GM13977 (cell line): ENCODE data around the gene RC3H2.
"Not testable (repeated sequence)": the region's sequence is repeated elsewhere in the genome, so short reads cannot be mapped to it uniquely, and the experiment has no call there.

Source experiments
- DNase-seq: peaks from one replicate; pipeline ENCODE4 v3.0.0; 2012; ENCODE audit warnings: low spot score
- in situ Hi-C: fragments of 300-500 bp; cut with MboI; formaldehyde crosslinking; loops from one replicate; pipeline ENCODE4 v1.12.0; 2022; ENCODE audit warnings: low sequenced_read_pairs, low pct_unique_long_range_greater_than_20kb, mixed read lengths, inconsistent platforms; ENCODE audit not compliant: unreplicated experiment
- TF ChIP-seq, protein P1 (sequence below): IDR thresholded peaks from 2 replicates; pipeline ENCODE4 v1.5.1; 2012; ENCODE audit warnings: mild to moderate bottlenecking, control low read depth; ENCODE audit not compliant: insufficient read depth; ENCODE audit errors: extremely low read depth, missing control alignments

RC3H2 gene

GRCh38 chr9:122866079-122866478 lies 39.1 kb downstream of the RC3H2 start:
- TF ChIP-seq, protein P1, sequence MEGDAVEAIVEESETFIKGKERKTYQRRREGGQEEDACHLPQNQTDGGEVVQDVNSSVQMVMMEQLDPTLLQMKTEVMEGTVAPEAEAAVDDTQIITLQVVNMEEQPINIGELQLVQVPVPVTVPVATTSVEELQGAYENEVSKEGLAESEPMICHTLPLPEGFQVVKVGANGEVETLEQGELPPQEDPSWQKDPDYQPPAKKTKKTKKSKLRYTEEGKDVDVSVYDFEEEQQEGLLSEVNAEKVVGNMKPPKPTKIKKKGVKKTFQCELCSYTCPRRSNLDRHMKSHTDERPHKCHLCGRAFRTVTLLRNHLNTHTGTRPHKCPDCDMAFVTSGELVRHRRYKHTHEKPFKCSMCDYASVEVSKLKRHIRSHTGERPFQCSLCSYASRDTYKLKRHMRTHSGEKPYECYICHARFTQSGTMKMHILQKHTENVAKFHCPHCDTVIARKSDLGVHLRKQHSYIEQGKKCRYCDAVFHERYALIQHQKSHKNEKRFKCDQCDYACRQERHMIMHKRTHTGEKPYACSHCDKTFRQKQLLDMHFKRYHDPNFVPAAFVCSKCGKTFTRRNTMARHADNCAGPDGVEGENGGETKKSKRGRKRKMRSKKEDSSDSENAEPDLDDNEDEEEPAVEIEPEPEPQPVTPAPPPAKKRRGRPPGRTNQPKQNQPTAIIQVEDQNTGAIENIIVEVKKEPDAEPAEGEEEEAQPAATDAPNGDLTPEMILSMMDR: no peak

GRCh38 chr9:122865300-122865699 lies 39.9 kb downstream of the RC3H2 start:
- in situ Hi-C loops: no loop called here
- TF ChIP-seq, protein P1: no peak
- DNase-seq: no peak

More at GRCh38 chr9:122866079-122866478, 39.1 kb downstream of the RC3H2 start:
- in situ Hi-C loops: no loop called here
- no peak for DNase-seq

GRCh38 chr9:122863407-122863806 lies 41.8 kb downstream of the RC3H2 start:
- DNase-seq: no peak
- in situ Hi-C loops: no loop called here
- TF ChIP-seq, protein P1: no peak

GRCh38 chr9:122860319-122861142 lies 44.6 kb downstream of the RC3H2 start:
- TF ChIP-seq, protein P1: no peak
- no peak for DNase-seq
- in situ Hi-C loops: no loop called here

- no peak for DNase-seq
- TF ChIP-seq, protein P1: no peak
- in situ Hi-C loops: no loop called here
Measured at GRCh38 chr9:122857815-122858214, 47.3 kb downstream of the RC3H2 start.

DNA sequence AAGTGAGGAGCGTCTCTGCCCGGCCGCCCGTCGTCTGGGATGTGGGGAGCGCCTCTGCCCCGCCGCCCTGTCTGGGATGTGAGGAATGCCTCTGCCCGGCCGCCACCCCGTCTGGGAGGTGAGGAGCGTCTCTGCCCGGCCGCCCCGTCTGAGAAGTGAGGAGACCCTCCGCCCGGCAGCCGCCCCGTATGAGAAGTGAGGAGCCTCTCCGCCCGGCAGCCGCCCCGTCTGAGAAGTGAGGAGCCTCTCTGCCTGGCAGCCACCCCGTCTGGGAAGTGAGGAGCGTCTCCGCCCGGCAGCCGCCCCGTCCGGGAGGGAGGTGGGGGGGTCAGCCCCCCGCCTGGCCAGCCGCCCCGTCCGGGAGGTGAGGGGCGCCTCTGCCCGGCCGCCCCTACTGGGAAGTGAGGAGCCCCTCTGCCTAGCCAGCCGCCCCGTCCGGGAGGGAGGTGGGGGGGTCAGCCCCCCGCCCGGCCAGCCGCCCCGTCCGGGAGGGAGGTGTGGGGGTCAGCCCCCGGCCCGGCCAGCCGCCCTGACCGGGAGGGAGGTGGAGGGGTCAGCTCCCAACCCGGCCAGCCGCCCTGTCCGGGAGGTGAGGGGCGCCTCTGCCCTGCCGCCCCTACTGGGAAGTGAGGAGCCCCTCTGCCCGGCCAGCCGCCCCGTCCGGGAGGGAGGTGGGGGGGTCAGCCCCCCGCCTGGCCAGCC lies 52.9 kb downstream of the RC3H2 start:
- DNase-seq, in situ Hi-C loops: not testable (repeated sequence)

DNA sequence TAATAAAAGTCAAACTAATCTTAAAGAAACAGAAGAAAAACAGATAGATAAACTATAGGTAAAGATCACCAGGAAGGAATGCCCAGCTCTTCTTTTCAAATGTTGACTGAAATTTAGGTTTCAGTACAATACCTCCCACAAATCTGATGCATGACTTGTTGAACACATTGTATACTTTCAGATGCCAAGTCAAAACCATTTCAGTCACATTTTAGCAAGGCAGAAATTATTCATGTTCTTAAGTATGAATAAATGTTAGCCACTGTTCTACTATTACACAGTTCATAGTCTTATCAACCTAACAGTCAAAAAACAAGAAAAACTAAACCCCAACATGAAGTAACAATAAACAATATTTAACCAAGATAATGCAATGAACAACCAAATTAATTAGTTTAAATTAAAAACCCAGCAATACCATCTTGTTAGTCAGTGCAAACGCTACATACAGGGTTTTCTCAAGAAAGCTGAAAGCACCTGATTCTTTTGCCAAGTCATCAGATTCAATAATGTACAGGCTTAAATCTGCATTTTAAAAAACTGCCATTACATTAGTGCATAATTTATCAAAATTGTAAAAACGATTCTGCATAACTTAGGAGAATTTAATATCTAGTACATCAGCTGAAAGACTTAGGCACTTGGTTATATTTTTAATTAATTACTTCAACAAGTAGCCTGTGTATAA lies 56.8 kb downstream of the RC3H2 start:
- TF ChIP-seq, protein P1: no peak
- in situ Hi-C loops: no loop called here
- no peak for DNase-seq
